Adrenal gland (tissue), 12 donors: ENCODE results near the gene ATP5PF. TPM values are rescaled to one million over a fixed set of nuclear protein-coding genes. Genes with fewer than 3 reads are reported as not detected.
A peak's percentile ranks its signal among the peaks of the same experiment; 100 is the strongest.

Experiments used
- DNase-seq, 7 donors: peaks; one replicate each; pipeline ENCODE4 v3.0.0-alpha.2; 2019 to 2020
- H3K27ac ChIP-seq, 5 donors: fragments of 200-600 bp; sonication (generic) in 4 of 5; 1 replicate in 3 of 5; 2 replicates in 2 of 5; pipeline versions ENCODE4 v1.5.1 to v1.8.0; 2016 to 2020; ENCODE audit warnings: mild to moderate bottlenecking in 1 of 5
- H3K27me3 ChIP-seq: fragments of 200-600 bp; 2 replicates; pipeline ENCODE4 v1.8.0; 2021
- H3K36me3 ChIP-seq, 2 donors: fragments of 200-600 bp; replicated peaks in 1 of 2; 1 replicate in 1 of 2; 2 replicates in 1 of 2; pipeline versions ENCODE4 v1.5.1 to v1.8.0; 2018 to 2022
- H3K4me1 ChIP-seq, 2 donors: fragments of 200-600 bp; replicated peaks in 1 of 2; 1 replicate in 1 of 2; 2 replicates in 1 of 2; pipeline versions ENCODE4 v1.5.1 to v1.8.0; 2018 to 2021
- H3K4me3 ChIP-seq, 4 donors: fragments of 200-600 bp; sonication (generic) in 3 of 4; one replicate each; pipeline ENCODE4 v1.5.1; 2016 to 2018
- H3K9me3 ChIP-seq, 3 donors: fragments of 200-600 bp; sonication (generic) in 1 of 3; replicated peaks in 1 of 3; 1 replicate in 2 of 3; 2 replicates in 1 of 3; pipeline versions ENCODE4 v1.5.1 to v1.8.0; 2016 to 2021
- CTCF ChIP-seq, 6 experiments: fragments of 450-650 bp in 4 of 6; fragments of 200-600 bp in 2 of 6; sonication (generic) in 1 of 6; IDR thresholded peaks; 1 replicate in 5 of 6; 2 replicates in 1 of 6; pipeline versions ENCODE4 v1.5.1 to v1.8.0; 2016 to 2021; ENCODE audit warnings: antibody characterized with exemption in 6 of 6, mild to moderate bottlenecking in 2 of 6, moderate library complexity in 1 of 6
- POLR2A ChIP-seq, 2 donors: fragments of 450-650 bp; IDR thresholded peaks; one replicate each; pipeline ENCODE4 v1.6.1; 2017; ENCODE audit warnings: antibody characterized with exemption in 2 of 2, mild to moderate bottlenecking in 2 of 2, moderate library complexity in 1 of 2
- WGBS, 4 donors: extraction: QIAGEN DNeasy Blood & Tissue Kit in 2 of 4; methylation state at CpG; one replicate each; pipeline versions ENCODE4 v1.1.5 to v1.1.7; 2013 to 2017; 5-methylcytosine and 5-hydroxymethylcytosine counted together
- intact Hi-C, 2 donors: fragments of 100-400 bp; cut with DNase I; formaldehyde crosslinking; loops; one replicate each; pipeline versions ENCODE4 v1.14.1 to v1.15.0; 2022 to 2023
- polyA plus RNA-seq, 3 donors: library from polyadenylated mRNA; stranded (reverse); fragments of 200-250 nt in 2 of 3; fragments of 350-450 nt in 1 of 3; fragmentation: Illumina TruSeq in 1 of 3; extraction: RNeasy Lipid Tissue Mini Kit (QIAGEN cat#74804) in 1 of 3; gene quantifications; one replicate each; pipeline ENCODE4 v1.2.3, GENCODE V29; 2013 to 2014
- total RNA-seq, 9 donors: library from RNA; depleted of rRNA in 4 of 9; stranded (reverse); fragments of >200 nt in 4 of 9; fragments of 120-200 nt in 1 of 9; fragmentation: NEBNext Ultra II Directional in 1 of 9; extraction: Animal tissue kit (Norgen Biotek cat#: 25700) in 1 of 9; gene quantifications; one replicate each; pipeline versions ENCODE4 v1.1.0 to v1.2.4, GENCODE V29; 2013 to 2023
- donor health status: healthy with polysubstance abuse.
- donor health status: Bipolar disorder and iron deficiency.
- donor health status: DM: yes; HTN: yes; CAD: no.
- donor health status: DM: no; HTN: no; CAD: no.
- donor health status: DM: no; HTN: no; CAD: no.
- donor health status: DM: yes; HTN: yes; CAD: no.

ATP5PF gene
- total and polyA plus RNA-seq, 12 donors = 88.5 to 552 (median 193) TPM

DNA sequence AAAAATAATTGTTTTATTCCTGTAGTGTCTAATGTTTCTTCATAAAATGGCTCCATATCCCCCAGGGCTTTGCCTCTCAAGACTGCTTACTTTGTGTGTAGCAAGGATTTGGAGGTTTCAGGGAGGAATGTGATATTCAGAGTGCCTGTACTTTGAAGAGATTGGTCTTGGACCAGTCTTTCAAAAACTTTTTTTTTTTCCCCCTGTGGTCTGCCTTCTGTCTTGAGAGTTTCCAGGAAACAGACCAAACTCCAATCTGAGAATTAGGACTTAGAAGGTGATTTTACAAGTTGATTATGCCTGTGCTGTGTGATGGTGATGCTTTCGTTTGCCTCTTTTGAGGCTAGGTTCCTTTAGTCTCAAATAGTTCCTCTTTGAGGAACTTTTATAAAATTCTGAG, 26.0 kb upstream of the ATP5PF start:
- Histone ChIP-seq H3K27me3 (no peaks in the 10 kb centered on the region), H3K36me3 (peaks cover 0 to 35% of the 10 kb centered on the region in 2 donors), H3K4me1 (peaks cover 0 to 11% of the 10 kb centered on the region in 2 donors), H3K9me3 (no peaks in the 10 kb centered on the region), H3K27ac (no peak overlapping the region), H3K4me3 (no peak overlapping the region)
- intact Hi-C loops = no loop called here
- no peak for DNase-seq
- TF ChIP-seq CTCF (IDR thresholded peaks at IDR 0.05) = no peak
- TF ChIP-seq POLR2A (IDR thresholded peaks at IDR 0.05) = no peak
- 89 to 97% (median 94%) methylated on average over 1 of the region's 1 CpG for WGBS, 4 donors

DNA sequence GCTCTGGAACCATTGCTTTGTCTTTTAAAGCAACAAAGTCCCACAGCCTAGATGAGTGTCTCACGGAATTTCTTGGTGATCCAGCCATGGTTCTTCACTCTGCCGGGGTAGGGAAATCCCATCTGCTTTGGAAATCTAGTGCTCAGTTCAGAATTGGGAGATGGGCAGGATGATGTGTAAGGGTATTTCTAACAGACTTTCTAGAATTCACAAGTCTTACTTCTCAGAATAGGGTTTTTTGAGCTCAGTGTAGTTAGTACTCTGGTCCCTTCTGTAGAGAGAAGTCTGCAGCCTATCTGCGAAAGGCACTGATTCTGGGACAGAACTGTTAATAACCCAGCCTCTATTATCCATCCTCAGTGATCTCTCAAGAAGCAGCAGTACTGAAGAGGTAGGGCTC, 25.4 kb upstream of the ATP5PF start:
- 94 to 98% (median 95%) methylated on average over 3 of the region's 3 CpGs for WGBS, 4 donors
- no peaks in the 10 kb centered on the region for H3K27me3 ChIP-seq
- no peaks in the 10 kb centered on the region for H3K9me3 ChIP-seq
- no peak for DNase-seq
- intact Hi-C loops = no loop called here
- H3K4me1 ChIP-seq = peaks cover 0 to 11% of the 10 kb centered on the region in 2 donors
- H3K4me3 ChIP-seq = no peak overlapping the region
- no peak overlapping the region for H3K27ac ChIP-seq
- H3K36me3 ChIP-seq = peaks cover 0 to 30% of the 10 kb centered on the region in 2 donors
- no peak for TF ChIP-seq POLR2A (IDR thresholded peaks at IDR 0.05)

GRCh38 chr21:25759573-25759972, 24.9 kb upstream of the ATP5PF start:
- TF ChIP-seq POLR2A (IDR thresholded peaks at IDR 0.05) (no peak), CTCF (IDR thresholded peaks at IDR 0.05) (no peak)
- Histone ChIP-seq H3K27ac (no peak overlapping the region), H3K4me1 (peaks cover 0 to 11% of the 10 kb centered on the region in 2 donors), H3K27me3 (no peaks in the 10 kb centered on the region), H3K4me3 (no peak overlapping the region), H3K9me3 (no peaks in the 10 kb centered on the region), H3K36me3 (peaks cover 0 to 26% of the 10 kb centered on the region in 2 donors)
- intact Hi-C loops = no loop called here
- no peak for DNase-seq
- 46 to 58% (median 52%) methylated on average over 1 of the region's 1 CpG for WGBS, 4 donors

- Histone ChIP-seq H3K27me3 (no peaks in the 10 kb centered on the region), H3K4me1 (peaks cover 0 to 11% of the 10 kb centered on the region in 2 donors), H3K27ac (no peak overlapping the region), H3K36me3 (peaks cover 0 to 12% of the 10 kb centered on the region in 2 donors), H3K4me3 (no peak overlapping the region), H3K9me3 (no peaks in the 10 kb centered on the region)
- no peak for DNase-seq
- intact Hi-C loops = no loop called here
- no peak for TF ChIP-seq CTCF (IDR thresholded peaks at IDR 0.05)
- TF ChIP-seq POLR2A (IDR thresholded peaks at IDR 0.05) = no peak
Observed at GRCh38 chr21:25757531-25757930, 22.8 kb upstream of the ATP5PF start.

DNA sequence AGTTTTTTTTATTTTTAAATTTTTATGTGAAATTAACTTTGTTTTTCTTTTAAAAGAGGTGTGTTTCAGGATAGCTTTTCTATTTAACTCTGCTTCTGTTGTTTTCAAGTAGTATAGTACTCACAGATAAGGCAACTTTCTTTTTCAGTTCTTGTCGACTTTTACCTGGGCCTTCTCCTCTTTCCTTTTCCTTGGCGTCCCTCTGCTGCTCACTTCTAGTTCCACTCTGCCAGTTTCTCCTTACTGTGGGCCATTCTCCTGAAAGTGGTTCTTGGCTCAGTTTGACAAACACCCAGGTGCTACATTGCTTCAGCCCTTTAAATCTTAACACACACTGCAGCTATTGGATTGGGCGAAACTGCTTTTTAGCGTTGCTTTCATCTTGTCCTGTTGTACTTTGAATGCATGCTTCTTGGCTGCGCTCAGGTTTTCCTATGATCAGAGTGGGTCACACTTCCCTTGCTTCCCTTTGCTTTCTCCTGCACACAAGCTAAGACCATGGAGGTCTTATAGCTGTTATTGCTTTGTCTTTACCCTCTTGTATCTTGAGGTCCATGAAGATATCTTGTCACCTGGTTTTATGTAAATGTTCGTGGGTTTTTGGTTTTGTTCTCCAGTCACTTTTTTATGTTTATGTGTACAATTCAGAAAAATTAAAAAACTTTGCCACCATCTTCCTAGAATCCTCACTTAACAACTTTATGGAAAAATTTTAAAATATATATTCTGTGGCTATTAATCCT, 21.7 kb upstream of the ATP5PF start:
- Histone ChIP-seq H3K27me3 (no peaks in the 10 kb centered on the region), H3K36me3 (peaks cover 0 to 15% of the 10 kb centered on the region in 2 donors), H3K27ac (no peak overlapping the region), H3K9me3 (no peaks in the 10 kb centered on the region), H3K4me3 (peak overlapping the region in 1 of 4 donors; percentile 3), H3K4me1 (peaks cover 0 to 11% of the 10 kb centered on the region in 2 donors)
- intact Hi-C loops = no loop called here
- DNase-seq = no peak
- 73 to 80% (median 79%) methylated on average over 6 of the region's 6 CpGs for WGBS, 4 donors
- TF ChIP-seq CTCF (IDR thresholded peaks at IDR 0.05) = no peak
- TF ChIP-seq POLR2A (IDR thresholded peaks at IDR 0.05) = no peak
